Measurements from ENCODE around the gene PRRC2B. TPM values are rescaled to one million over a fixed set of nuclear protein-coding genes. Genes with fewer than 3 reads are reported as not detected.
A peak's percentile ranks its signal among the peaks of the same experiment; 100 is the strongest.
"Not testable (repeated sequence)": the region's sequence is repeated elsewhere in the genome, so short reads cannot be mapped to it uniquely, and the experiment has no call there.

PRRC2B gene
- total RNA-seq, 2 experiments from 2014 or later = 215 to 216 TPM

- H3K27ac Mint-ChIP-seq = peak overlapping the region; percentile 35
- POLR2A ChIA-PET = no interaction called here
- H3K36me3 Mint-ChIP-seq (ENCODE audit: low read depth) = peaks cover 79% of the 10 kb centered on the region
- ATAC-seq (peak; percentile 57), DNase-seq (no peak)
- H3K4me1 Mint-ChIP-seq (ENCODE audit: low read depth) = peaks cover 20% of the 10 kb centered on the region
- no peaks in the 10 kb centered on the region for H3K9me3 Mint-ChIP-seq (ENCODE audit: insufficient read depth)
- H3K27me3 Mint-ChIP-seq (ENCODE audit: low read depth) = no peaks in the 10 kb centered on the region
- CTCF ChIA-PET = no interaction called here
- no peak overlapping the region for H3K4me3 Mint-ChIP-seq
Measured at GRCh38 chr9:131441441-131441840, 47.6 kb downstream of the PRRC2B start.

GRCh38 chr9:131442351-131442750 is 48.5 kb downstream of the PRRC2B start:
- Mint-ChIP-seq H3K27me3 (ENCODE audit: low read depth) (no peaks in the 10 kb centered on the region), H3K27ac (no peak overlapping the region), H3K36me3 (ENCODE audit: low read depth) (peaks cover 79% of the 10 kb centered on the region), H3K4me3 (no peak overlapping the region), H3K4me1 (ENCODE audit: low read depth) (peaks cover 17% of the 10 kb centered on the region), H3K9me3 (ENCODE audit: insufficient read depth) (no peaks in the 10 kb centered on the region)
- no peak for DNase-seq
- ATAC-seq = no peak
- ChIA-PET POLR2A (no interaction called here), CTCF (no interaction called here)

DNA sequence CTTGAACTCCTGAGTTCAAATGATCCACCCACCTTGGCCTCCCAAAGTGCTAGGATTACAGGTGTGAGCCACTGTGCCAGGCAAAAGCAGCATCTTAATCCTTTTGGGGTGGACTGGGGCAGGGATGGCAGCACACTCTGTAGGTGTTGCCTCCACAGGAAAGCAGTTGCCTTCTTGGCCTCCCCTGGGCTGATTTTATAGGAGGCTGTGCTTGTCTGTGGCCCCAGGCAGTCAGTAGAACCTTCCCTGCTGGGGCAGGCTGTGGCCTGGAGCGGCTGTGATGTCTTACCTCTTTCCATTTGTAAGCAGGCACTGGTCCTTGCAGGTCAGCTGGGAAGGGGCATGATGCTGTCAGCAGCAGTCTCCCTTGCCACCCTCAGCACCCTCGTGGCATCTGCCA is 49.8 kb downstream of the PRRC2B start:
- ChIA-PET CTCF (no interaction called here), POLR2A (no interaction called here)
- DNase-seq (no peak), ATAC-seq (no peak)
- Mint-ChIP-seq H3K27me3 (ENCODE audit: low read depth) (no peaks in the 10 kb centered on the region), H3K4me3 (no peak overlapping the region), H3K4me1 (ENCODE audit: low read depth) (peaks cover 17% of the 10 kb centered on the region), H3K27ac (peak overlapping the region; percentile 33), H3K9me3 (ENCODE audit: insufficient read depth) (no peaks in the 10 kb centered on the region), H3K36me3 (ENCODE audit: low read depth) (peaks cover 79% of the 10 kb centered on the region)

- Mint-ChIP-seq H3K27ac (no peak overlapping the region), H3K4me1 (ENCODE audit: low read depth) (peaks cover 13% of the 10 kb centered on the region), H3K4me3 (no peak overlapping the region), H3K36me3 (ENCODE audit: low read depth) (peaks cover 78% of the 10 kb centered on the region), H3K27me3 (ENCODE audit: low read depth) (no peaks in the 10 kb centered on the region), H3K9me3 (ENCODE audit: insufficient read depth) (no peaks in the 10 kb centered on the region)
- DNase-seq (no peak), ATAC-seq (no peak)
- ChIA-PET CTCF (no interaction called here), POLR2A (no interaction called here)
Measured at GRCh38 chr9:131446276-131446675, 52.4 kb downstream of the PRRC2B start.

DNA sequence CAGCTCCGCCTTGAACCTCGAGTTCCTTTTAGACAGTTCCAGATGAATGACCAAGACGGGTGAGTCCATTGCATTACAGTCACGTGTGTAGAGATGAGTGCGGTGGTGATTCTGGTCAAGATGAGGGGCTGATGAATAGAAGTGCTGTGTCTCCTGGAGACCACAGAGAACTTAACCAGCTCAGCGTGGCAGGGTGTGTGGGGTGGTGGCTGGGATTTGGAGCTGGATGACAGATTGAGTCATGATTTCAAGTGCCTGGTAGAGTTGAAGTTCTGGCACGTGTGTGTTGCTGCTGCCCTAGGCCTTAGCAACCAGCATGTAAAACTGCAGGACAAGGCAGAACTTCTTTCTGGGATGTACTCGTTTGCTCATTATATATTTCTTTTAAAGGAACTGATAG is 53.3 kb downstream of the PRRC2B start:
- no peak overlapping the region for H3K4me3 Mint-ChIP-seq
- H3K27me3 Mint-ChIP-seq (ENCODE audit: low read depth) = no peaks in the 10 kb centered on the region
- POLR2A ChIA-PET = interaction anchor here (0.5 kb wide), 1 partner anchor 314 kb away, joined by 4 read pairs; no protein-coding TSS in a partner anchor
- peaks cover 77% of the 10 kb centered on the region for H3K36me3 Mint-ChIP-seq (ENCODE audit: low read depth)
- no peak for ATAC-seq
- no peak overlapping the region for H3K27ac Mint-ChIP-seq
- DNase-seq = no peak
- CTCF ChIA-PET = no interaction called here
- H3K9me3 Mint-ChIP-seq (ENCODE audit: insufficient read depth) = no peaks in the 10 kb centered on the region
- H3K4me1 Mint-ChIP-seq (ENCODE audit: low read depth) = peaks cover 12% of the 10 kb centered on the region

- ATAC-seq (no peak), DNase-seq (no peak)
- ChIA-PET POLR2A (interaction anchor here (0.5 kb wide), 1 partner anchor 315 kb away, joined by 4 read pairs; no protein-coding TSS in a partner anchor), CTCF (no interaction called here)
- Mint-ChIP-seq H3K27me3 (ENCODE audit: low read depth) (no peaks in the 10 kb centered on the region), H3K36me3 (ENCODE audit: low read depth) (peaks cover 79% of the 10 kb centered on the region), H3K9me3 (ENCODE audit: insufficient read depth) (no peaks in the 10 kb centered on the region), H3K27ac (no peak overlapping the region), H3K4me1 (ENCODE audit: low read depth) (peaks cover 12% of the 10 kb centered on the region), H3K4me3 (no peak overlapping the region)
Measured at GRCh38 chr9:131447600-131447999, 53.7 kb downstream of the PRRC2B start.

- Mint-ChIP-seq H3K9me3 (ENCODE audit: insufficient read depth) (no peaks in the 10 kb centered on the region), H3K4me1 (ENCODE audit: low read depth) (peaks cover 17% of the 10 kb centered on the region), H3K27ac (peak overlapping the region; percentile 14), H3K27me3 (ENCODE audit: low read depth) (no peaks in the 10 kb centered on the region), H3K36me3 (ENCODE audit: low read depth) (peaks cover 84% of the 10 kb centered on the region), H3K4me3 (no peak overlapping the region)
- ATAC-seq (no peak), DNase-seq (no peak)
- CTCF ChIA-PET = no interaction called here
- POLR2A ChIA-PET = no interaction called here
Measured at GRCh38 chr9:131448818-131449217, 54.9 kb downstream of the PRRC2B start.

- Mint-ChIP-seq H3K4me3 (no peak overlapping the region), H3K27ac (peak overlapping the region; percentile 14), H3K27me3 (ENCODE audit: low read depth) (no peaks in the 10 kb centered on the region), H3K4me1 (ENCODE audit: low read depth) (peaks cover 17% of the 10 kb centered on the region), H3K9me3 (ENCODE audit: insufficient read depth) (no peaks in the 10 kb centered on the region), H3K36me3 (ENCODE audit: low read depth) (peaks cover 86% of the 10 kb centered on the region)
- CTCF ChIA-PET = no interaction called here
- POLR2A ChIA-PET = no interaction called here
- DNase-seq (no peak), ATAC-seq (no peak)
Measured at GRCh38 chr9:131449276-131449675, 55.4 kb downstream of the PRRC2B start.

GRCh38 chr9:131454028-131454427 is 60.1 kb downstream of the PRRC2B start:
- ChIA-PET CTCF (interaction anchor here (0.9 to 1.4 kb wide), 2 partner anchors 118 to 286 kb away, joined by 3 to 6 read pairs; partner anchors contain the start of gene RAPGEF1), POLR2A (no interaction called here)
- Mint-ChIP-seq H3K4me1 (ENCODE audit: low read depth) (peaks cover 14% of the 10 kb centered on the region), H3K27ac (no peak overlapping the region), H3K36me3 (ENCODE audit: low read depth) (peaks cover 74% of the 10 kb centered on the region), H3K27me3 (ENCODE audit: low read depth) (no peaks in the 10 kb centered on the region), H3K4me3 (no peak overlapping the region), H3K9me3 (ENCODE audit: insufficient read depth) (no peaks in the 10 kb centered on the region)
- ATAC-seq (no peak), DNase-seq (no peak)

GRCh38 chr9:131455655-131456054 is 61.8 kb downstream of the PRRC2B start:
- POLR2A ChIA-PET; H3K27ac Mint-ChIP-seq; H3K9me3 Mint-ChIP-seq (ENCODE audit: insufficient read depth); ATAC-seq; H3K4me3 Mint-ChIP-seq; CTCF ChIA-PET; H3K27me3 Mint-ChIP-seq (ENCODE audit: low read depth); DNase-seq: not testable (repeated sequence)
- H3K36me3 Mint-ChIP-seq (ENCODE audit: low read depth) = peaks cover 71% of the 10 kb centered on the region
- peaks cover 12% of the 10 kb centered on the region for H3K4me1 Mint-ChIP-seq (ENCODE audit: low read depth)

DNA sequence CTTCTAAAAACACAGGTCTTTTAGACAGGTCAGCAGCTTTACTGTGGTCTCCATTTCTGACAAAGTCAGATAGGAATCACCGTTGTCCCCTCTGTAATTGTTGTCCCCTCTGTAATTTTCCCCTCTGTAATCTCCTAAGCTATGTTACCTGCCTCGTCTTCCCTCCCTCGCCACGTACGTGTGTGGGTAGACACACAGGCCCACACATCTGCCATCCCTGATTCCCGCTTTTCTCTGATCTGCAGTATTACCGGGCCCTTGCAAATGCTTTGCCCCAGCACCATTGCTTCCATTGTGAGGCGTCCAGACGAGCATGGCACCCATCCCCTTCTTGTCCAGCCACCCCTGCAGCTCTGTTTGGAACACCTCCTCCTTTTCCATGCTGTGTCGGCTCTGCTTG is 63.9 kb downstream of the PRRC2B start:
- CTCF ChIA-PET = interaction anchor here (1.8 to 2.6 kb wide), 2 partner anchors 51 to 108 kb away, joined by 6 to 9 read pairs; no protein-coding TSS in a partner anchor
- Mint-ChIP-seq H3K27ac (peak overlapping the region; percentile 5), H3K27me3 (ENCODE audit: low read depth) (no peaks in the 10 kb centered on the region), H3K4me1 (ENCODE audit: low read depth) (peaks cover 6% of the 10 kb centered on the region), H3K9me3 (ENCODE audit: insufficient read depth) (no peaks in the 10 kb centered on the region), H3K36me3 (ENCODE audit: low read depth) (peaks cover 68% of the 10 kb centered on the region), H3K4me3 (no peak overlapping the region)
- DNase-seq (no peak), ATAC-seq (no peak)
- POLR2A ChIA-PET = interaction anchor here (1.0 to 1.5 kb wide), 2 partner anchors 20 to 39 kb away, joined by 3 to 4 read pairs; no protein-coding TSS in a partner anchor

GRCh38 chr9:131459056-131459455 is 65.2 kb downstream of the PRRC2B start:
- Mint-ChIP-seq H3K9me3 (ENCODE audit: insufficient read depth) (no peaks in the 10 kb centered on the region), H3K4me3 (no peak overlapping the region), H3K27ac (peak overlapping the region; percentile 50), H3K27me3 (ENCODE audit: low read depth) (no peaks in the 10 kb centered on the region), H3K4me1 (ENCODE audit: low read depth) (peaks cover 3% of the 10 kb centered on the region), H3K36me3 (ENCODE audit: low read depth) (peaks cover 66% of the 10 kb centered on the region)
- CTCF ChIA-PET = interaction anchor here (2.6 kb wide), 1 partner anchor 109 kb away, joined by 9 read pairs; no protein-coding TSS in a partner anchor
- no peak for ATAC-seq
- POLR2A ChIA-PET = no interaction called here
- no peak for DNase-seq

DNA sequence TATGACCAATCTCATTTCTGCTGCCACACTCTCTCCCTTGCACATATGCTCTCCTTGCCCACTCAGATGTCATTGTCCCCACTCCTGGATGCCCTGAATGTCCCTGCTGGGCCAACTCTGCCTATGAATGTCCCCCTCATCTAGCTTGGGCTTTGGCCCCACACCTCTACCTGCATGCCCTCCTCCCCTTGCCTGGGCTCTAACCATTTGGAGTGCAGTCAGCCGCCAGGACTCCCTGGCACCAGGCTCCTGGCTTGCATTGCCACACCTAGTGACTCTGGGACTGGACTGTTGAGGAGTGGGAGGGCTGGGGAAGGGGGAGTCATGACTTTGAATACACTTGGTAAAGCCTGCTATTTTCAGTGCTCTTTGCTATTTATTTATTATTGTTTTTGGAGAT is 67.3 kb downstream of the PRRC2B start:
- H3K9me3 Mint-ChIP-seq (ENCODE audit: insufficient read depth) = no peaks in the 10 kb centered on the region
- ChIA-PET POLR2A (no interaction called here), CTCF (no interaction called here)
- ATAC-seq (no peak), DNase-seq (no peak)
- peaks cover 71% of the 10 kb centered on the region for H3K36me3 Mint-ChIP-seq (ENCODE audit: low read depth)
- H3K4me1 Mint-ChIP-seq (ENCODE audit: low read depth) = peaks cover 3% of the 10 kb centered on the region
- H3K4me3 Mint-ChIP-seq = no peak overlapping the region
- no peaks in the 10 kb centered on the region for H3K27me3 Mint-ChIP-seq (ENCODE audit: low read depth)
- no peak overlapping the region for H3K27ac Mint-ChIP-seq

All from activated CD8-positive, alpha-beta T cell treated with anti-CD3 and anti-CD28 coated beads, Interleukin-2, amount 10 ng/mL, durations not matched to agents 7 days and 5 days (primary cell).